ENCODE data around the gene FKBP9.

Gene FKBP9

DNA sequence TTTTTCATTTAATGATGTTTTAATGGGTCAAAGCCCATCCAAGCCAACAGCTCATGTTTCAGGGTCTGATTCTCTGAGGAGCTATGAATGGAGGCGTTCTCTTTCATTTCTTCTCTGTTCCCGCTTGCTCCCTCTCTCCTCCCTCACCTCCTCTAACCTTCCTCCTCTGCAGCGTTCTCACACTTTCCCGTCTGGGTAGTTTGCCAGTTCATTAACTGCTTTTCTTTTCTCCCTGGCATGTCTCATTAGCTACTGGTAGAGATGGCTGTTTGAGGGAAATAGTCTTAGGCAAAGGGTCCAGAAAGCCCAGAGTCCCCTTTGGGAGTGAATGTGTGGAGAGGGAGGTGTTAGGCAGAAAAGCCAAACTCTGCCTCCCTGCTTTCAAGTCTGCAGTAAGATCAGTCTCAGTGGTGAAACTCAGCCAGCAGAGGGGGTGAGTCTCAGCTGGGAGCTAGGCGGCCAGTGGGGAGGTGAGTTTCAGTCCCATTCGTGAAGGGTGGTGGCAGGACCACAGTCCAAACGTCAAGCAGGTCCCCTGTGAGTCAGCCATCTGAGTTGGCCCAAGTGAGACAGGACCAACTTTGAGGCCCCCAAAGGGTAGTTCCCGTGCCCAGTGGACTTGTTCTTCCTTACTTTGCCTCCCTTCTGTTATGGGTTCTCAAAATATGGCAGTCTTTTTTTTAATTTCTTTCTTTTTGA lies 7.4 kb downstream of the FKBP9 start:
- TF ChIP-seq, protein P1, sequence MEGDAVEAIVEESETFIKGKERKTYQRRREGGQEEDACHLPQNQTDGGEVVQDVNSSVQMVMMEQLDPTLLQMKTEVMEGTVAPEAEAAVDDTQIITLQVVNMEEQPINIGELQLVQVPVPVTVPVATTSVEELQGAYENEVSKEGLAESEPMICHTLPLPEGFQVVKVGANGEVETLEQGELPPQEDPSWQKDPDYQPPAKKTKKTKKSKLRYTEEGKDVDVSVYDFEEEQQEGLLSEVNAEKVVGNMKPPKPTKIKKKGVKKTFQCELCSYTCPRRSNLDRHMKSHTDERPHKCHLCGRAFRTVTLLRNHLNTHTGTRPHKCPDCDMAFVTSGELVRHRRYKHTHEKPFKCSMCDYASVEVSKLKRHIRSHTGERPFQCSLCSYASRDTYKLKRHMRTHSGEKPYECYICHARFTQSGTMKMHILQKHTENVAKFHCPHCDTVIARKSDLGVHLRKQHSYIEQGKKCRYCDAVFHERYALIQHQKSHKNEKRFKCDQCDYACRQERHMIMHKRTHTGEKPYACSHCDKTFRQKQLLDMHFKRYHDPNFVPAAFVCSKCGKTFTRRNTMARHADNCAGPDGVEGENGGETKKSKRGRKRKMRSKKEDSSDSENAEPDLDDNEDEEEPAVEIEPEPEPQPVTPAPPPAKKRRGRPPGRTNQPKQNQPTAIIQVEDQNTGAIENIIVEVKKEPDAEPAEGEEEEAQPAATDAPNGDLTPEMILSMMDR (IDR thresholded peaks at IDR 0.05): peak; percentile 18; the same call in 1 of the 2 replicates

DNA sequence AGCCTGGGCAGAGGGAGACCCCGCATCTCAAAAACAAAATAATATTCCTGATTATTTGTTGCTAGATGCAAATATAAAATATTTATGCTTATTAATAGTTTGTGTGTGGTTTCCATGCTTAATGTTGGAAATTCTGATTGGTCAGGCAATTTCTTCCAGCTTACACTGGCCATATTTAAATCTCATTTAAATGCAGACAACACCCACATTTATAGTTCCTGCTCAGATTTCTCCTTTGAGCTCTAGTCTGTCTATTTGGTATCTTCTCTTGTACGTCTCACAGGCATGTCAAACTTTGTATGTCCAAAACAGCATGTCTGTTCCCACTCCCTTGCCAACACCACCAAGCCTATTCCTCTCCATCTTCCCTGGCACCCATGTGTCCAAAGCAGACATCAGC lies 52.5 kb downstream of the FKBP9 start:
- TF ChIP-seq, protein P1 (IDR thresholded peaks at IDR 0.05): no peak

DNA sequence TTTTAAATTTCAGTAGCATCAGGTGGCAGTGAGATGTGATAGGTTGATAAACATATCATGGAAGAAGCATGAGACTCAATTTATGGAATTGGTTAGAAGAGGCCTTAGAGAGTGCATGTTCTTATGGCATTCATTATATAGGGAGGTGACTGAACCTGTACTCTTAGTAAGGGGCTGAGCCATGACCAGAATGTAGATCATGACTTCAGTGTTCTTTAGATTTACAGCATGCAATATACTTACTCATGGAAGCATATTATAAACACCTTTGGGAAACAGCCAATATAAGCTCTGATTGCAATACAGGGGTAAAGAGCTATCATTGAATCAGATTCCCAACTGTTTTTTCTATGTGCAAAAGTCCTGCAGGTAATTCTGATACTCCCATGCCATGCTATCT lies 55.1 kb downstream of the FKBP9 start:
- TF ChIP-seq, protein P1 (IDR thresholded peaks at IDR 0.05): no peak

DNA sequence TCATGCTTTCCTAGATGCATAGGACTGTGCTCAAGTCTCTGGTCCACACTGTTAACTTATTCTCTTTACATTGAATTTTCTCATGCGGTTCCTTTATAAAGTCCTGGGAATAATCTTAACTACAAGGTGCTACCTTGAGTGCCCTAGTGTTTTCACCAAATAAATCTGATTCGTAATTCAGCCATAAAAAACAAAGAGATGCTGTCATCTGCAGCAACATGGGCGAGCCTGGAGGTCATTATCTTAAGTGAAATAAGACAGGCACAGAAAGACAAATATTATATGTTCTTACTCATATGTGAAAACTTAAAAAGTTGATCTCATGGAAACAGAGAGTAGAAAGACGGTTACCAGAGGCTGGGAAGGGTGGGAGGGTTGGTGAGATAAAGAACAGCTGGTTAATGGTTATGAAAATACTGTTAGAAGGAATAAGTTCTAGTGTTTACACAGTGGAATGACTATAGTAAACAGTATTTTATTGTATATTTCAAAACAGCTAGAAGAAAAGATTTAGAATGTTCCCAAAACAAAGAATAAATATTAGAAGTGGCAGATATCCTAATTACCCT lies 67.0 kb downstream of the FKBP9 start:
- TF ChIP-seq, protein P1 (IDR thresholded peaks at IDR 0.05): no peak

DNA sequence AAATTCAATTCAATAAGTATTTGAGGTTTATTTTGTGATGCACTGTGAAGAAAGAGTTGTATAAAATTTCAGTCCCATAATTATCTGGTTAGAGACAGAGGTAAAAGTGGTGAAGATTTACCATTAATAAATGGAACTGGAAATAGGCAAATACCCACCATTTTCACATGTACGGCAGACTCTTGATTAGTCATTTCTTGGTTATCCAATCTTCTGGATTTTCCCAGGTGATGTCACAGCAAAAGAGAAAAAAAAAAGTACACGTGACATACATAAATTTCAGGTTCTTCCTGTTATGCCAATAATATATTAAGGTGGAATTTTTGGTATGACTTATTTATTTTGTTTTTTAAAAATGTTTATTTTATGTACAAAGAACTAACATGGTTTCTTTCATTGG lies 78.5 kb downstream of the FKBP9 start:
- TF ChIP-seq, protein P1 (IDR thresholded peaks at IDR 0.05): no peak

DNA sequence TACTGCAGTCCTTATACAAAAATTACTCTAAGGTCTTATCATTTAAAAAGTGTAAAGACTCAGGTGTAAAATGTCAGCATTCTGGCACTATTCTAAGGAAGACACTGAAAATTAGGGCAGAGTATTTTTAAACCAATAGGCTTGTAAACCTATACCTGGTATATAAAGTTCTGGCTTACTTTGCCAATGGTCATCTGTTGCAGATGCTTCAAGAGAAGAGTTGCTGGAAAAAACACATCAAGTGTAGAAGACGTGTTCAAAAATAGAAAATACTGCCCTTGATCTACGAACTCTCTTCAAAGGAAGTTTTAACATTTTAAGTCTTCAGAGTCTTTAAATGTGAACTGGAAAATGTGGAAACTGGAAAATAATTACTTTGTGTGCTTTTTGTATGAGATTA lies 81.4 kb downstream of the FKBP9 start:
- TF ChIP-seq, protein P1 (IDR thresholded peaks at IDR 0.05): no peak

DNA sequence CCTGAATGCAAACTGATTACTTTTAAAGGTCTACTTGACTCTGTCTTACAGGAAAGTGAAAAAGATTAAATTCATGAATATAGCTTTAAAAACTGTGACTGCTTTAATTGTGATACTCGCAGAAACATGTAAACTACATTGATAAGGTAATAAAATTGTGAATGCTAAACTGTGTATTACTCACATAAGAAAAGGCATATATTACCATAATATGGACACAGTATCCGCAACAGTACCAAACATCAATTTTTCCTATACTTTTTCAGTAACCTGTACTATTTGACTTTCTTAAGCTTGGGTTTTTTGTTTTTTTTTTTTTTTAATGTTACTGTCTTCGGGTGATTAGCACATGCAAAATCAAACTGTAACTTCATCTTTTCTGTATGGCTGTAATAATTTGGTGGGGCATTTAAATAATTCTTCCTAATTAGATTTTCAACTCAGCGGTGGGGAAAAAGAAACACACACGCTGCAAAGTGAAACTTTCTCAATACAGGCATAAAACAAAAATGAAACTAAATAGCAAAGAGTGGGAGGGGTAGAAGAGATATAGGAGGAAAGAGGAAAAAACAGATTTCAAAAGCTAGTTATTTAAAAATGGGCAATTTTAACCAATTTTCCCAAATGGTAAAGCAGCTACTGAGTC lies 82.1 kb downstream of the FKBP9 start:
- TF ChIP-seq, protein P1 (IDR thresholded peaks at IDR 0.05): no peak
